Stomach (tissue), 9 donors: ENCODE results near the gene ARSA. TPM values are rescaled to one million over a fixed set of nuclear protein-coding genes. Genes with fewer than 3 reads are reported as not detected.

Source experiments
- DNase-seq, 2 donors: peaks; one replicate each; pipeline versions ENCODE4 v3.0.0 to v3.0.0-alpha.2; 2013 to 2019
- H3K27ac ChIP-seq, 5 donors: fragments of 200-600 bp in 4 of 5; sonication (generic) in 4 of 5; one replicate each; pipeline ENCODE4 v1.5.1; 2013 to 2019; ENCODE audit warnings: mild to moderate bottlenecking in 1 of 5, moderate library complexity in 1 of 5
- H3K27me3 ChIP-seq, 3 donors: fragments of 200-600 bp; sonication (generic); one replicate each; pipeline ENCODE4 v1.5.1; 2017 to 2019; ENCODE audit warnings: mixed run types in 1 of 3
- H3K36me3 ChIP-seq, 4 donors: fragments of 200-600 bp; sonication (generic); 1 replicate in 3 of 4; 2 replicates in 1 of 4; pipeline ENCODE4 v1.5.1; 2016 to 2019
- H3K4me1 ChIP-seq, 4 donors: fragments of 200-600 bp; sonication (generic); one replicate each; pipeline ENCODE4 v1.5.1; 2016 to 2019
- H3K4me3 ChIP-seq, 4 donors: fragments of 200-600 bp; sonication (generic) in 3 of 4; one replicate each; pipeline ENCODE4 v1.5.1; 2016 to 2019; ENCODE audit warnings: mild to moderate bottlenecking in 1 of 4
- H3K9me3 ChIP-seq, 4 donors: fragments of 200-600 bp; sonication (generic); one replicate each; pipeline ENCODE4 v1.5.1; 2016 to 2019
- CTCF ChIP-seq, 7 experiments: fragments of 450-650 bp in 4 of 7; fragments of 200-600 bp in 3 of 7; sonication (generic) in 3 of 7; IDR thresholded peaks; one replicate each; pipeline ENCODE4 v1.5.1; 2016 to 2019; ENCODE audit warnings: antibody characterized with exemption in 7 of 7, control low read depth in 2 of 7, mild to moderate bottlenecking in 1 of 7
- EP300 ChIP-seq: sonication (generic); formaldehyde crosslinking; IDR thresholded peaks from one replicate; pipeline ENCODE4 v1.6.1; 2017; ENCODE audit warnings: antibody characterized with exemption
- POLR2A ChIP-seq, 4 donors: fragments of 450-650 bp; IDR thresholded peaks; one replicate each; pipeline ENCODE4 v1.6.1; 2016; ENCODE audit warnings: antibody characterized with exemption in 4 of 4, control low read depth in 2 of 4, mild to moderate bottlenecking in 1 of 4, moderate library complexity in 1 of 4
- POLR2AphosphoS5 ChIP-seq, 3 donors: sonication (generic); formaldehyde crosslinking; IDR thresholded peaks; one replicate each; pipeline ENCODE4 v1.6.1; 2016; ENCODE audit warnings: antibody characterized with exemption in 3 of 3
- WGBS, 5 donors: extraction: QIAGEN DNeasy Blood & Tissue Kit in 3 of 5; methylation state at CpG; one replicate each; pipeline versions ENCODE4 v1.1.5 to v1.1.7; 2013 to 2018; 5-methylcytosine and 5-hydroxymethylcytosine counted together
- intact Hi-C: fragments of 100-400 bp; cut with DNase I; formaldehyde crosslinking; loops from one replicate; pipeline ENCODE4 v1.15.1; 2023; ENCODE audit warnings: low total_unique reads
- polyA plus RNA-seq, 3 donors: library from polyadenylated mRNA; stranded (reverse); fragments of 200-250 nt; gene quantifications; one replicate each; pipeline ENCODE4 v1.2.3, GENCODE V29; 2013
- total RNA-seq, 5 donors: library from RNA; depleted of rRNA; stranded (reverse); fragments of >200 nt; gene quantifications; one replicate each; pipeline versions ENCODE4 v1.1.0 to v1.2.3, GENCODE V29; 2014 to 2016
- donor health status: healthy with polysubstance abuse.
- donor health status: Bipolar disorder and iron deficiency.
- donor health status: healthy.

Gene ARSA
- total and polyA plus RNA-seq, 8 donors = 7.7 to 88.1 (median 43.4) TPM

DNA sequence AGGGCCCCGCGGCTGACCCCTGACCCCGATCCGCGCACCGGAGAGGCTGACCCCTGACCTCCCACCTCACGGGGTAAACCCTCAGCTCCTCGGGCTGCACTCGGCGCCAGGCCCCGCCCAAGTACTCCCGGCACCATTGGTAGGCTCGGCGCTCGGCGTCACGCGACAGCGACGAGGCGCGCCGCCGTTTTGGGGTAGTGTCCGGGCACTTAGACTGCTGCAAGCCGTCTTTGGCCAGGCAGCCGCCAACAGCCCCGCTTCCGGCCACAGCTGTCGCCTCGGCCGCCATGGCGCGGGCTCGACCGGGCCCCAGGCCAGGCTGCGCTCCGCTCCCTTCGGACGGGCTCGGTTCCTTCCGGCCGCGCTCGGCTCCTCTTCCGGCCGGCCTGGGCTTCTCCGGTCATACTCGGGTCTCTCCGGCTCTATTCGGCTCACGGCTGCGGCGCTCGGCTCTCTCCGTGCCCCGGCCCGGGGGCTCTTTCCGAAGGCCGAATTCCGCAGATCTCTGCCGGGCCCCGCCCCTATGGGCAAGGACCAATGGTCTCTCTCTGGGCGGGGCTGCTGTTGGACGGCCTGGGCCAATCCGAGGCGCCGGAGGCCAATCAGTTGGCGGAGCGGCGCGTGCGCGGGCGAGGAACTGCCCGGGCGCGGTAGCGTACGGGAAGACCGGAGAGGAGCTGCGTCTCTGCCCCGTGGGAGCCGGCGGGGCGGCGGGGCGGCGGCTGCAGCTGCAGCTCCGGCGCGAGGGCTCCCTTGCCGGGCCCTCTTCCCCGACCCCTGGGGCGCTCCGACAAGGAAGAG, 45.3 kb downstream of the ARSA start, which contains the start of gene CHKB:
Gene CHKB, minus strand, starts transcription at position 357 of the 801 bp plus-strand sequence. Its CDS starts 68 bp downstream, at position 289.
- TF ChIP-seq EP300 = no peak
- TF ChIP-seq CTCF (IDR thresholded peaks at IDR 0.05) = no peak
- TF ChIP-seq POLR2AphosphoS5 (IDR thresholded peaks at IDR 0.05) = peak; percentile 6 to 84 (median 72)
- TF ChIP-seq POLR2A (IDR thresholded peaks at IDR 0.05) = peak in 2 of 4 donors; percentile 3 to 67
- DNase-seq = peak; percentile 99
- 0% methylated on average over 3 to 96 of the region's 96 CpGs for WGBS, 5 donors
- H3K27ac ChIP-seq = peak within 1 kb of the TSS; percentile 95 to 100 (median 98)
- peaks cover 0 to 27% (median 17%) of the 10 kb centered on the region in 4 donors for H3K36me3 ChIP-seq
- peak within 1 kb of the TSS; percentile 66 to 82 (median 79) for H3K4me3 ChIP-seq
- intact Hi-C loops = no loop called here
- H3K9me3 ChIP-seq = no peaks in the 10 kb centered on the region
- H3K4me1 ChIP-seq = peaks cover 32 to 46% (median 37%) of the 10 kb centered on the region in 4 donors
- H3K27me3 ChIP-seq = peaks cover 0 to 8% (median 5%) of the 10 kb centered on the region in 3 donors

GRCh38 chr22:50581950-50582492, 45.9 kb downstream of the ARSA start:
- Histone ChIP-seq H3K4me1 (peaks cover 32 to 46% (median 39%) of the 10 kb centered on the region in 4 donors), H3K4me3 (peak overlapping the region; percentile 66 to 82 (median 79)), H3K27ac (peak overlapping the region; percentile 95 to 100 (median 98)), H3K36me3 (peaks cover 0 to 27% (median 17%) of the 10 kb centered on the region in 4 donors), H3K9me3 (no peaks in the 10 kb centered on the region), H3K27me3 (peaks cover 0 to 15% (median 5%) of the 10 kb centered on the region in 3 donors)
- TF ChIP-seq POLR2A (IDR thresholded peaks at IDR 0.05) (no peak), CTCF (IDR thresholded peaks at IDR 0.05) (no peak), EP300 (no peak), POLR2AphosphoS5 (IDR thresholded peaks at IDR 0.05) (no peak)
- intact Hi-C loops = no loop called here
- WGBS, 5 donors = 6 to 10% (median 9%) methylated on average over 19 to 39 of the region's 39 CpGs
- no peak for DNase-seq

GRCh38 chr22:50581031-50581949, 46.7 kb downstream of the ARSA start:
- Histone ChIP-seq H3K4me3 (peak overlapping the region; percentile 66 to 82 (median 79)), H3K4me1 (peaks cover 32 to 46% (median 39%) of the 10 kb centered on the region in 4 donors), H3K9me3 (no peaks in the 10 kb centered on the region), H3K36me3 (peaks cover 0 to 27% (median 17%) of the 10 kb centered on the region in 4 donors), H3K27me3 (peaks cover 0 to 15% (median 5%) of the 10 kb centered on the region in 3 donors), H3K27ac (peak overlapping the region in 4 of 5 donors; percentile 95 to 100 (median 98))
- intact Hi-C loops = no loop called here
- no peak for DNase-seq
- no peak for TF ChIP-seq CTCF (IDR thresholded peaks at IDR 0.05)
- TF ChIP-seq POLR2A (IDR thresholded peaks at IDR 0.05) = no peak
- 88 to 94% (median 92%) methylated on average over 22 of the region's 22 CpGs for WGBS, 5 donors

- no peak overlapping the region for H3K4me3 ChIP-seq
- intact Hi-C loops = no loop called here
- H3K27ac ChIP-seq = no peak overlapping the region
- DNase-seq = no peak
- H3K36me3 ChIP-seq = peaks cover 0 to 27% (median 17%) of the 10 kb centered on the region in 4 donors
- peaks cover 32 to 46% (median 39%) of the 10 kb centered on the region in 4 donors for H3K4me1 ChIP-seq
- TF ChIP-seq POLR2AphosphoS5 (IDR thresholded peaks at IDR 0.05) (no peak), CTCF (IDR thresholded peaks at IDR 0.05) (no peak), EP300 (no peak), POLR2A (IDR thresholded peaks at IDR 0.05) (no peak)
- WGBS, 5 donors = 94 to 100% (median 95%) methylated on average over 4 of the region's 4 CpGs
- peaks cover 0 to 15% (median 5%) of the 10 kb centered on the region in 3 donors for H3K27me3 ChIP-seq
- H3K9me3 ChIP-seq = no peaks in the 10 kb centered on the region
These were observed 48.2 kb downstream of the ARSA start for GRCh38 chr22:50579752-50580151.
